Gastroesophageal sphincter (tissue), 4 donors: ENCODE results near the gene JDP2. TPM values are rescaled to one million over a fixed set of nuclear protein-coding genes. Genes with fewer than 3 reads are reported as not detected.

Source experiments
- ATAC-seq: fragments of 150-250 bp; one replicate; pipeline ENCODE4 v1.9.1; 2016; ENCODE audit warnings: mild to moderate bottlenecking, moderate library complexity
- H3K27ac ChIP-seq, 4 donors: fragments of 200-600 bp; sonication (generic) in 3 of 4; 1 replicate in 3 of 4; 2 replicates in 1 of 4; pipeline ENCODE4 v1.5.1; 2016 to 2019
- H3K27me3 ChIP-seq: fragments of 200-600 bp; sonication (generic); one replicate; pipeline ENCODE4 v1.5.1; 2019
- H3K36me3 ChIP-seq, 2 donors: fragments of 200-600 bp; sonication (generic); one replicate each; pipeline ENCODE4 v1.5.1; 2019; ENCODE audit warnings: control low read depth in 1 of 2
- H3K4me1 ChIP-seq, 3 donors: fragments of 200-600 bp; sonication (generic); 1 replicate in 2 of 3; 2 replicates in 1 of 3; pipeline ENCODE4 v1.5.1; 2016 to 2019; ENCODE audit warnings: control low read depth in 2 of 3
- H3K4me3 ChIP-seq, 2 donors: fragments of 200-600 bp; sonication (generic); one replicate each; pipeline ENCODE4 v1.5.1; 2019; ENCODE audit warnings: mild to moderate bottlenecking in 1 of 2, moderate library complexity in 1 of 2
- H3K9me3 ChIP-seq, 3 donors: fragments of 200-600 bp; sonication (generic); one replicate each; pipeline ENCODE4 v1.5.1; 2017 to 2019; ENCODE audit warnings: control low read depth in 2 of 3
- CTCF ChIP-seq, 4 experiments: fragments of 200-600 bp in 2 of 4; fragments of 450-650 bp in 2 of 4; sonication (generic) in 1 of 4; IDR thresholded peaks; one replicate each; pipeline ENCODE4 v1.5.1; 2017 to 2019; ENCODE audit warnings: antibody characterized with exemption in 4 of 4, mild to moderate bottlenecking in 2 of 4, moderate library complexity in 2 of 4
- EP300 ChIP-seq: sonication (generic); formaldehyde crosslinking; IDR thresholded peaks from one replicate; pipeline ENCODE4 v1.6.1; 2017; ENCODE audit warnings: antibody characterized with exemption, mild to moderate bottlenecking
- POLR2A ChIP-seq, 2 donors: fragments of 450-650 bp; IDR thresholded peaks; one replicate each; pipeline ENCODE4 v1.6.1; 2017; ENCODE audit warnings: antibody characterized with exemption in 2 of 2, mild to moderate bottlenecking in 2 of 2, moderate library complexity in 1 of 2
- POLR2AphosphoS5 ChIP-seq: sonication (generic); formaldehyde crosslinking; IDR thresholded peaks from one replicate; pipeline ENCODE4 v1.6.1; 2017; ENCODE audit warnings: antibody characterized with exemption
- WGBS, 2 donors: methylation state at CpG; one replicate each; pipeline ENCODE4 v1.1.5; 2018; ENCODE audit warnings: low coverage in 1 of 2; 5-methylcytosine and 5-hydroxymethylcytosine counted together
- total RNA-seq, 4 donors: library from RNA; depleted of rRNA; stranded (reverse); fragments of >200 nt; gene quantifications; one replicate each; pipeline ENCODE4 v1.1.0, GENCODE V29; 2016

Gene JDP2
- total RNA-seq, 4 donors from 2014 or later: 55.6 to 90.0 (median 70.8) TPM

- peak overlapping the region in 1 of 4 donors; percentile 2 for H3K27ac ChIP-seq
- no peaks in the 10 kb centered on the region for H3K27me3 ChIP-seq
- WGBS, 2 donors: 76 to 96% methylated on average over 2 to 6 of the region's 6 CpGs
- no peak for ATAC-seq
- no peak overlapping the region for H3K4me3 ChIP-seq
- no peaks in the 10 kb centered on the region for H3K9me3 ChIP-seq
- H3K4me1 ChIP-seq: peaks cover 0 to 94% (median 36%) of the 10 kb centered on the region in 3 donors
- peaks cover 0 to 55% of the 10 kb centered on the region in 2 donors for H3K36me3 ChIP-seq
- no peak for TF ChIP-seq POLR2AphosphoS5
- no peak for TF ChIP-seq POLR2A (IDR thresholded peaks at IDR 0.05)
- no peak for TF ChIP-seq CTCF (IDR thresholded peaks at IDR 0.05)
These were observed 5.8 kb downstream of the JDP2 start for GRCh38 chr14:75433631-75434071.

GRCh38 chr14:75434138-75434889 is 6.5 kb downstream of the JDP2 start:
- WGBS, 2 donors: 35 to 57% methylated on average over 2 to 5 of the region's 6 CpGs
- no peaks in the 10 kb centered on the region for H3K9me3 ChIP-seq
- H3K4me1 ChIP-seq: peaks cover 0 to 94% (median 37%) of the 10 kb centered on the region in 3 donors
- peaks cover 0 to 62% of the 10 kb centered on the region in 2 donors for H3K36me3 ChIP-seq
- H3K4me3 ChIP-seq: no peak overlapping the region
- no peak for ATAC-seq
- no peaks in the 10 kb centered on the region for H3K27me3 ChIP-seq
- TF ChIP-seq POLR2A (IDR thresholded peaks at IDR 0.05): no peak
- no peak for TF ChIP-seq EP300
- TF ChIP-seq POLR2AphosphoS5: no peak
- no peak for TF ChIP-seq CTCF (IDR thresholded peaks at IDR 0.05)
- no peak overlapping the region for H3K27ac ChIP-seq

GRCh38 chr14:75434890-75435248 is 7.0 kb downstream of the JDP2 start:
- H3K27ac ChIP-seq: no peak overlapping the region
- H3K4me1 ChIP-seq: peaks cover 0 to 94% (median 37%) of the 10 kb centered on the region in 3 donors
- H3K27me3 ChIP-seq: no peaks in the 10 kb centered on the region
- ATAC-seq: no peak
- 71% methylated on average over 6 of the region's 9 CpGs; no CpG with 5 or more reads in 1 of the 2 donors for WGBS, 2 donors
- H3K9me3 ChIP-seq: no peaks in the 10 kb centered on the region
- no peak overlapping the region for H3K4me3 ChIP-seq
- TF ChIP-seq POLR2AphosphoS5 (no peak), POLR2A (IDR thresholded peaks at IDR 0.05) (no peak), EP300 (no peak), CTCF (IDR thresholded peaks at IDR 0.05) (no peak)
- H3K36me3 ChIP-seq: peaks cover 0 to 67% of the 10 kb centered on the region in 2 donors

- no peak overlapping the region for H3K4me3 ChIP-seq
- peaks cover 0 to 72% of the 10 kb centered on the region in 2 donors for H3K36me3 ChIP-seq
- H3K27me3 ChIP-seq: no peaks in the 10 kb centered on the region
- no peak for ATAC-seq
- WGBS, 2 donors: 84 to 85% methylated on average over 4 to 5 of the region's 6 CpGs
- H3K9me3 ChIP-seq: no peaks in the 10 kb centered on the region
- TF ChIP-seq POLR2A (IDR thresholded peaks at IDR 0.05): no peak
- TF ChIP-seq CTCF (IDR thresholded peaks at IDR 0.05): no peak
- no peak for TF ChIP-seq POLR2AphosphoS5
- no peak for TF ChIP-seq EP300
- peaks cover 0 to 94% (median 34%) of the 10 kb centered on the region in 3 donors for H3K4me1 ChIP-seq
- H3K27ac ChIP-seq: peak overlapping the region in 1 of 4 donors; percentile 32
These were observed 7.7 kb downstream of the JDP2 start for GRCh38 chr14:75435473-75435872.
